Spleen (tissue), 11 donors: ENCODE measurements around the gene CHRNA4. TPM values are rescaled to one million over a fixed set of nuclear protein-coding genes. Genes with fewer than 3 reads are reported as not detected.

Experiments
- DNase-seq: peaks from one replicate; pipeline ENCODE4 v3.0.0-alpha.2; 2020
- H3K27ac ChIP-seq, 8 donors: fragments of 200-600 bp; sonication (generic) in 7 of 8; 1 replicate in 4 of 8; 2 replicates in 4 of 8; pipeline versions ENCODE4 v1.5.0 to v1.8.0; 2016 to 2021; ENCODE audit warnings: inconsistent platforms in 4 of 8, mild to moderate bottlenecking in 4 of 8, moderate library complexity in 1 of 8
- H3K27me3 ChIP-seq, 7 donors: fragments of 200-600 bp; sonication (generic) in 6 of 7; replicated peaks in 1 of 7; 1 replicate in 4 of 7; 2 replicates in 3 of 7; pipeline versions ENCODE4 v1.5.0 to v1.8.0; 2016 to 2021; ENCODE audit warnings: inconsistent platforms in 3 of 7, mild to moderate bottlenecking in 1 of 7
- H3K36me3 ChIP-seq, 6 donors: fragments of 200-600 bp; sonication (generic) in 5 of 6; 1 replicate in 4 of 6; 2 replicates in 2 of 6; pipeline versions ENCODE4 v1.5.0 to v1.8.0; 2016 to 2021; ENCODE audit warnings: inconsistent platforms in 2 of 6
- H3K4me1 ChIP-seq, 6 donors: fragments of 200-600 bp; sonication (generic) in 5 of 6; 1 replicate in 3 of 6; 2 replicates in 3 of 6; pipeline versions ENCODE4 v1.5.0 to v1.8.0; 2016 to 2021; ENCODE audit warnings: inconsistent platforms in 3 of 6
- H3K4me3 ChIP-seq, 8 donors: fragments of 200-600 bp; sonication (generic) in 7 of 8; 1 replicate in 4 of 8; 2 replicates in 4 of 8; pipeline versions ENCODE4 v1.5.0 to v1.8.0; 2016 to 2021; ENCODE audit warnings: inconsistent platforms in 4 of 8, mild to moderate bottlenecking in 4 of 8, moderate library complexity in 2 of 8
- H3K9me3 ChIP-seq, 8 donors: fragments of 200-600 bp; sonication (generic) in 7 of 8; 1 replicate in 4 of 8; 2 replicates in 4 of 8; pipeline versions ENCODE4 v1.5.0 to v1.8.0; 2016 to 2021; ENCODE audit warnings: inconsistent platforms in 4 of 8
- POLR2A ChIP-seq, 3 donors: fragments of 450-650 bp; IDR thresholded peaks; one replicate each; pipeline ENCODE4 v1.5.1; 2017; ENCODE audit warnings: antibody characterized with exemption in 3 of 3, mild to moderate bottlenecking in 1 of 3
- POLR2AphosphoS5 ChIP-seq, 3 donors: sonication (generic); formaldehyde crosslinking; IDR thresholded peaks; one replicate each; pipeline ENCODE4 v1.5.1; 2017; ENCODE audit warnings: antibody characterized with exemption in 3 of 3
- WGBS, 5 donors: extraction: QIAGEN DNeasy Blood & Tissue Kit in 3 of 5; methylation state at CpG; one replicate each; pipeline versions ENCODE4 v1.1.5 to v1.1.7; 2013 to 2018; 5-methylcytosine and 5-hydroxymethylcytosine counted together
- intact Hi-C: fragments of 100-400 bp; cut with DNase I; formaldehyde crosslinking; loops from one replicate; pipeline ENCODE4 v1.15.0; 2023; ENCODE audit warnings: low total_unique reads
- polyA plus RNA-seq, 3 donors: library from polyadenylated mRNA; stranded (reverse); fragments of 200-250 nt; gene quantifications; one replicate each; pipeline ENCODE4 v1.2.1, GENCODE V29; 2013
- total RNA-seq, 7 donors: library from RNA; depleted of rRNA in 3 of 7; stranded (reverse); fragments of >200 nt in 3 of 7; fragmentation: NEBNext Ultra II Directional in 4 of 7; extraction: Animal tissue kit (Norgen Biotek cat#: 25700) in 4 of 7; gene quantifications; one replicate each; pipeline versions ENCODE4 v1.1.0 to v1.2.1, GENCODE V29; 2016 to 2021
- TF ChIP-seq, protein P1 (sequence below), 11 experiments: fragments of 200-600 bp in 7 of 11; fragments of 450-650 bp in 4 of 11; sonication (generic) in 4 of 11; IDR thresholded peaks in 8 of 11; conservative IDR thresholded peaks in 3 of 11; 1 replicate in 7 of 11; 2 replicates in 4 of 11; pipeline versions ENCODE4 v1.4.0 to v1.8.0; 2016 to 2021; ENCODE audit warnings: antibody characterized with exemption in 11 of 11, inconsistent platforms in 4 of 11, mild to moderate bottlenecking in 1 of 11
- donor health status: healthy with polysubstance abuse.
- donor health status: DM: no; HTN: no; CAD: no; lungs with moderate emphysema.
- donor health status: DM: no; HTN: no; CAD: no.
- donor health status: Bipolar disorder and iron deficiency.
- donor health status: healthy.
- donor health status: DM: no; HTN: no; CAD: no.
- donor health status: DM: yes; HTN: yes; CAD: no.

The CHRNA4 gene
- total and polyA plus RNA-seq, 10 donors, result 0.15 to 13.8 (median 1.3) TPM; not detected in 1

DNA sequence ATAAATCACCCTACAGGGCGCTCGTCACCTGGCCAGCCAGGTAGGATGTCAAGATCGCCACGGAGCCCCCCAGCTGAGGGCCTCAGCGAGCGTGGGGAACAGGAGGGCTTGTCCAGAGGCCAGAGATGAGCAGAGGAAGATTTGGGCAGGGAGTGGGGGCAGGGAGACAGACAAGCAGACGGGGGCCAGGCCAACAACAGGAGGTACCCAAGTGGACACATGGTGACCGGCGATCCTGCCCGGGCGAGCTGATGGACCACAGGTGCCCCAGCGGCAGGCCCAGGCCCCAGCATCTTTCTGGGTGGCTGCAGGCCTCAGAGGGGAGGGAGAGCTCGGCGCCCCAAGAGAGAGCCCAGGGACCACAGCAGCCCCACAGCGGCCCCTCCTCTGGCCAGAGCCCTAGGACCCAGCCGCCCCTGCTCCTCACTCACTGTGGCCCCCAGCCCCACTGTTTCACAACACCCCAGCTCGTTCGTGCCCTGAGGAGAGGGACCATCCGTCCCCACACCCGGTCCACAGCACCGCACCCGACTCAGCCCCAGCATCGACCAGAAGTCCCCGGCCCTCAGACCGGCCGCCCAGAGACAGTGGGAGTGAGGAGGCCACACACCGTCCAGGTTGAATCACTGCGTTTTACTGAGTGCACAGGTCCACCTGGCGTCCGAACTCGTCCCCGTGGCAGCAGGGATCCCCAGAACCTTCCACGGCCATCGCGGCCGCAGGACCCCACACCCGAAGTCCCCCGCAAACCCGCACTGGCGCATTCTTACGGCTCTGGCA lies 38.6 kb upstream of the CHRNA4 start:
- peaks cover 0 to 83% (median 3%) of the 10 kb centered on the region in 7 donors for H3K27me3 ChIP-seq
- H3K36me3 ChIP-seq, result no peaks in the 10 kb centered on the region
- intact Hi-C loops, result no loop called here
- no peak for DNase-seq
- no peak overlapping the region for H3K27ac ChIP-seq
- 86 to 94% (median 89%) methylated on average over 37 to 41 of the region's 41 CpGs for WGBS, 5 donors
- peaks cover 0 to under 1% (median 0%) of the 10 kb centered on the region in 6 donors for H3K4me1 ChIP-seq
- no peaks in the 10 kb centered on the region for H3K9me3 ChIP-seq
- TF ChIP-seq POLR2AphosphoS5 (IDR thresholded peaks at IDR 0.05) (no peak), POLR2A (IDR thresholded peaks at IDR 0.05) (no peak)
- TF ChIP-seq, protein P1, sequence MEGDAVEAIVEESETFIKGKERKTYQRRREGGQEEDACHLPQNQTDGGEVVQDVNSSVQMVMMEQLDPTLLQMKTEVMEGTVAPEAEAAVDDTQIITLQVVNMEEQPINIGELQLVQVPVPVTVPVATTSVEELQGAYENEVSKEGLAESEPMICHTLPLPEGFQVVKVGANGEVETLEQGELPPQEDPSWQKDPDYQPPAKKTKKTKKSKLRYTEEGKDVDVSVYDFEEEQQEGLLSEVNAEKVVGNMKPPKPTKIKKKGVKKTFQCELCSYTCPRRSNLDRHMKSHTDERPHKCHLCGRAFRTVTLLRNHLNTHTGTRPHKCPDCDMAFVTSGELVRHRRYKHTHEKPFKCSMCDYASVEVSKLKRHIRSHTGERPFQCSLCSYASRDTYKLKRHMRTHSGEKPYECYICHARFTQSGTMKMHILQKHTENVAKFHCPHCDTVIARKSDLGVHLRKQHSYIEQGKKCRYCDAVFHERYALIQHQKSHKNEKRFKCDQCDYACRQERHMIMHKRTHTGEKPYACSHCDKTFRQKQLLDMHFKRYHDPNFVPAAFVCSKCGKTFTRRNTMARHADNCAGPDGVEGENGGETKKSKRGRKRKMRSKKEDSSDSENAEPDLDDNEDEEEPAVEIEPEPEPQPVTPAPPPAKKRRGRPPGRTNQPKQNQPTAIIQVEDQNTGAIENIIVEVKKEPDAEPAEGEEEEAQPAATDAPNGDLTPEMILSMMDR (IDR thresholded peaks at IDR 0.05 in 8 of 11, conservative IDR thresholded peaks at IDR 0.05 in 3 of 11), result no peak
- H3K4me3 ChIP-seq, result no peak overlapping the region

DNA sequence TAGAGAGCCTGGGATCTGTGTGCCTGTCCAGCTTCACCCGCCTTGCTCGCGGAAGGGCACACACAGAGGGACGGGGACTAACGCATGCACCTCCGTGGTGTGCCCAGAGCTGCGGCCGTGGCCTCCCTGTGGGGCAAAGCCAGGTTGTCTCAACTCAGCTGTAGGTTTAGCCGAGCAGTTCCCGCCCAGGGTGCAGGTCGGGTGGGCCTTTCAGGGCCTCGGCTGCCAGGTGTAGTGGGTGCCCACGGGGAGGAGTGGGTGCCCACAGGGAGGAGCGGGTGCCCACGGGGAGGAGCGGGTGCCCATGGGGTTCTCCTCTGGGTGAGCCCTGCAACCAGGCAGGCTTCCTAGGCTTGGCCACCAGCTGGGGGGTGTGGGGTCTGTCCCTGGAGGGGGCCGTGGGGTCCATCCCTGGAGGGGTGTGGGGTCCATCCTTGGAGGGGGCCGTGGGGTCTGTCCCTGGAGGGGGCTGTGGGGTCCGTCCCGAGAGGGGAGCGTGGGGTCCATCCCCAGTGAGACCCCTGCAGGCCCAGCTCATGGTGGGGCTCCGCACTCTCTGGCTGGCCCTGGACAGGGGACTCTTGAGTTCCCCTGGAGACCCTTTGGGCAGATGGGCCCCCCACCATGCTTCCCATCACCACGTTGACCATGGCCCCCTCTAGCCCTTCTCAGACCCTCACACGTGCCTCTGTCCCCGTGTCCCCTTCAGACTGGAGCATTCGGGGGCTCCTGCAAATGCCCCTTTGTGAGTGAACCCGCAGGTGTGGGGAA lies 37.8 kb upstream of the CHRNA4 start:
- no peak for DNase-seq
- TF ChIP-seq, protein P1 (IDR thresholded peaks at IDR 0.05 in 8 of 11, conservative IDR thresholded peaks at IDR 0.05 in 3 of 11), result no peak
- TF ChIP-seq POLR2AphosphoS5 (IDR thresholded peaks at IDR 0.05), result no peak
- TF ChIP-seq POLR2A (IDR thresholded peaks at IDR 0.05), result no peak
- Histone ChIP-seq H3K27me3 (peaks cover 0 to 84% (median 11%) of the 10 kb centered on the region in 7 donors), H3K36me3 (no peaks in the 10 kb centered on the region), H3K4me3 (no peak overlapping the region), H3K27ac (no peak overlapping the region), H3K9me3 (no peaks in the 10 kb centered on the region), H3K4me1 (peaks cover 0 to 9% (median 0%) of the 10 kb centered on the region in 6 donors)
- WGBS, 5 donors, result 77 to 89% (median 83%) methylated on average over 10 to 27 of the region's 27 CpGs
- intact Hi-C loops, result no loop called here

DNA sequence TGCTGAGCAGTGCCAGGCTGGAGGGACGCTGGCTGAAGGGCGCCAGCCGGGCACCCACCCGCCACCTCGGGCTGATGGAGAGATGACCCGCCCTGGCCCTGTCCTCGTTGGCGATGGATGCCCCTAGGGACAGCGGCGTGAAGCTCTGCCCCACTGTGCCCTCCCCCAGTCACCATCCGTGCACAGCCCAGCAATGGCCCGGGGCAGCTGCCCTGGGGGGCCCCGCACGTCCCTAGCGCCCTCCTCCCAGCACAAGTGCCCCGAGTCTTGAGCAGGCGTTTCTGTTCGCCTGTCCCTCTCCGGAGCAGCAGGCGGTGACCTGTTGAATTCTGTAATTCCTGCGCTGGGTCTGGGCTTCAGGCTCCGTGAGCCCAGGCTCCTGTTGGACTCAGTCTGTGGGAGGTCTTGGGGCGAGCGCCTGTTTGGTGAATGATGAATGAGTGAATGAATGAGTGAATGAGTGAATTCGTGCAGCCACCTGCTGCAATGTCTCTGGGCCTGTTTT lies 36.8 kb upstream of the CHRNA4 start:
- Histone ChIP-seq H3K27me3 (peaks cover 0 to 88% (median 17%) of the 10 kb centered on the region in 7 donors), H3K27ac (no peak overlapping the region), H3K4me1 (peaks cover 0 to 9% (median 0%) of the 10 kb centered on the region in 6 donors), H3K9me3 (no peaks in the 10 kb centered on the region), H3K4me3 (no peak overlapping the region), H3K36me3 (no peaks in the 10 kb centered on the region)
- no peak for DNase-seq
- intact Hi-C loops, result no loop called here
- TF ChIP-seq POLR2AphosphoS5 (IDR thresholded peaks at IDR 0.05), result no peak
- no peak for TF ChIP-seq POLR2A (IDR thresholded peaks at IDR 0.05)
- 77 to 89% (median 87%) methylated on average over 18 to 25 of the region's 25 CpGs for WGBS, 5 donors

DNA sequence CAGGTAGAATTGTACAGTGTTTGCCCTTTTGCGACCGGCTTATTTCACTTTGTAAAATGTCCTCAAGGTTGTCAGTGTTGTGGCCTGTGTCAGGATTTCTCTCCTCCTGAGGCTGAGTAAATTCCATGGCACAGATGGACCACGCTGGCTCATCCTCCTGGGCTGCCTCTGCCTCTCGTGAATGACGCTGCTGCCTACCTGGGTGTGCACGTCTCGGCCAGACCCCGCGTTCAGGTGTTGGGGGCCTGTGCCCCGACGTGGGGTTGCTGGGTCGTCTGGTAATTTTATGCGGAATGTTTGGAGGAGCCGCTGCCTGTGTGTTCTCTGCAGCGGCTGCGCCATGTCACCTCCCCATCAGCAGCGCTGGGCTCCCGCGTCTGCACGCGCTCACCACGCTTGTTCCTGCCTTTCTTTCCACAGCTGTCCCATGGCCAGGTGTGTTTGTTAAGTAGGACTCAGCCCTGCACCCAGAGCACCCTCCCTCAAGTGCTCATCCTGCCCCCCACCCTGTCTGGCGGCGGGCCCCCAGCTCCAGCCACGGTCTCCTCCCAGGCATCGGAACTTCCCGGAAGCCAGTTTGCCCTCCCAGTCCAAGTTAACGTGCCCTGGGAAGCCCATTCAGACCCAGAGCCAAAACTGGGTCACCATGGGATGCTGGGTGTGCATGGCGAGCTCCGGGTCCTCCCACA lies 36.1 kb upstream of the CHRNA4 start:
- Histone ChIP-seq H3K27ac (no peak overlapping the region), H3K36me3 (no peaks in the 10 kb centered on the region), H3K4me1 (peaks cover 0 to 9% (median 0%) of the 10 kb centered on the region in 6 donors), H3K27me3 (peaks cover 0 to 86% (median 17%) of the 10 kb centered on the region in 7 donors), H3K4me3 (no peak overlapping the region), H3K9me3 (no peaks in the 10 kb centered on the region)
- no peak for TF ChIP-seq POLR2A (IDR thresholded peaks at IDR 0.05)
- TF ChIP-seq, protein P1 (IDR thresholded peaks at IDR 0.05 in 8 of 11, conservative IDR thresholded peaks at IDR 0.05 in 3 of 11), result no peak
- no peak for TF ChIP-seq POLR2AphosphoS5 (IDR thresholded peaks at IDR 0.05)
- 88 to 91% (median 89%) methylated on average over 28 to 30 of the region's 30 CpGs for WGBS, 5 donors
- no peak for DNase-seq
- intact Hi-C loops, result no loop called here
